Left hindlimb (tissue), 1 donor: ENCODE measurements around the gene PTGR1.
"Not testable (repeated sequence)": the region's sequence is repeated elsewhere in the genome, so short reads cannot be mapped to it uniquely, and the experiment has no call there.

Source experiments
- DNase-seq: peaks from one replicate; pipeline ENCODE4 v3.0.0-alpha.2; 2018

The PTGR1 gene

GRCh38 chr9:111599092-111599954, at the start of gene PTGR1:
Gene PTGR1, minus strand, starts transcription at chr9:111599647. Its CDS starts 2,225 bp downstream, at chr9:111597422.
- DNase-seq = peak; percentile 87

GRCh38 chr9:111649016-111649415, 49.6 kb upstream of the PTGR1 start:
- DNase-seq = no peak

- DNase-seq = no peak
Observed at GRCh38 chr9:111648066-111648465, 48.6 kb upstream of the PTGR1 start.

GRCh38 chr9:111646417-111646816, 47.0 kb upstream of the PTGR1 start:
- DNase-seq = no peak

- DNase-seq = no peak
Observed at GRCh38 chr9:111645806-111646205, 46.4 kb upstream of the PTGR1 start.

GRCh38 chr9:111644195-111644772, 44.8 kb upstream of the PTGR1 start:
- DNase-seq = no peak

- DNase-seq = no peak
Observed at GRCh38 chr9:111637421-111637950, 38.0 kb upstream of the PTGR1 start.

- DNase-seq = no peak
Observed at GRCh38 chr9:111634860-111635259, 35.4 kb upstream of the PTGR1 start.

GRCh38 chr9:111633389-111633736, 33.9 kb upstream of the PTGR1 start:
- DNase-seq = no peak

GRCh38 chr9:111632695-111633388, 33.4 kb upstream of the PTGR1 start:
- no peak for DNase-seq

GRCh38 chr9:111632060-111632459, 32.6 kb upstream of the PTGR1 start:
- DNase-seq = no peak

- DNase-seq = peak; percentile 98
Observed at GRCh38 chr9:111631214-111631971, 31.9 kb upstream of the PTGR1 start, which contains the start of gene DNAJC25. Gene DNAJC25, plus strand, starts transcription at chr9:111631334. Its CDS starts 74 bp downstream, at chr9:111631408.

- no peak for DNase-seq
Observed at GRCh38 chr9:111630964-111631213, 31.4 kb upstream of the PTGR1 start.

GRCh38 chr9:111630182-111630963, 30.9 kb upstream of the PTGR1 start:
- DNase-seq = no peak

GRCh38 chr9:111628411-111628810, 29.0 kb upstream of the PTGR1 start:
- DNase-seq = no peak

- DNase-seq = no peak
Observed at GRCh38 chr9:111627260-111627963, 28.0 kb upstream of the PTGR1 start.

GRCh38 chr9:111622626-111623025, 23.2 kb upstream of the PTGR1 start:
- DNase-seq = no peak

- no peak for DNase-seq
Observed at GRCh38 chr9:111621895-111622480, 22.5 kb upstream of the PTGR1 start.

- DNase-seq = not testable (repeated sequence)
Observed at GRCh38 chr9:111617349-111617748, 17.9 kb upstream of the PTGR1 start.

GRCh38 chr9:111615928-111616327, 16.5 kb upstream of the PTGR1 start:
- DNase-seq = no peak

- no peak for DNase-seq
Observed at GRCh38 chr9:111613436-111614040, 14.1 kb upstream of the PTGR1 start.
